Esophagus muscularis mucosa (tissue), 4 donors: Measurements from ENCODE around the gene HSF4. TPM values are rescaled to one million over a fixed set of nuclear protein-coding genes. Genes with fewer than 3 reads are reported as not detected.
A peak's percentile ranks its signal among the peaks of the same experiment; 100 is the strongest.

Source experiments
- DNase-seq: peaks from one replicate; pipeline ENCODE4 v3.0.0-alpha.2; 2017; ENCODE audit errors: extremely low spot score
- H3K27ac ChIP-seq, 4 donors: fragments of 200-600 bp; sonication (generic); replicated peaks in 1 of 4; 1 replicate in 3 of 4; 2 replicates in 1 of 4; pipeline ENCODE4 v1.5.1; 2016 to 2019; ENCODE audit warnings: mild to moderate bottlenecking in 1 of 4
- H3K27me3 ChIP-seq, 4 donors: fragments of 200-600 bp; sonication (generic); one replicate each; pipeline versions ENCODE4 v1.5.1 to v1.6.0; 2016 to 2019
- H3K36me3 ChIP-seq, 4 donors: fragments of 200-600 bp; sonication (generic); one replicate each; pipeline ENCODE4 v1.5.1; 2016 to 2019
- H3K4me1 ChIP-seq, 4 donors: fragments of 200-600 bp; sonication (generic); one replicate each; pipeline ENCODE4 v1.5.1; 2016 to 2019
- H3K4me3 ChIP-seq, 4 donors: fragments of 200-600 bp; sonication (generic); 1 replicate in 2 of 4; 2 replicates in 2 of 4; pipeline ENCODE4 v1.5.1; 2016 to 2019; ENCODE audit warnings: mild to moderate bottlenecking in 4 of 4, moderate library complexity in 1 of 4
- H3K9me3 ChIP-seq, 4 donors: fragments of 200-600 bp; sonication (generic); 1 replicate in 3 of 4; 2 replicates in 1 of 4; pipeline ENCODE4 v1.5.1; 2016 to 2019
- EP300 ChIP-seq: sonication (generic); formaldehyde crosslinking; IDR thresholded peaks from one replicate; pipeline ENCODE4 v1.6.1; 2017; ENCODE audit warnings: antibody characterized with exemption
- POLR2A ChIP-seq: fragments of 450-650 bp; IDR thresholded peaks from one replicate; pipeline ENCODE4 v1.6.1; 2017; ENCODE audit warnings: antibody characterized with exemption, moderate library complexity, mild to moderate bottlenecking, low read depth
- POLR2AphosphoS5 ChIP-seq, 2 donors: sonication (generic); formaldehyde crosslinking; IDR thresholded peaks; one replicate each; pipeline ENCODE4 v1.6.1; 2017; ENCODE audit warnings: antibody characterized with exemption in 2 of 2
- WGBS: methylation state at CpG from one replicate; pipeline ENCODE4 v1.1.5; 2018; 5-methylcytosine and 5-hydroxymethylcytosine counted together
- intact Hi-C: fragments of 100-400 bp; cut with DNase I; formaldehyde crosslinking; loops from one replicate; pipeline ENCODE4 v1.15.1; 2023
- total RNA-seq, 4 donors: library from RNA; depleted of rRNA; stranded (reverse); fragments of >200 nt; gene quantifications; one replicate each; pipeline versions ENCODE4 v1.1.0 to v1.2.1, GENCODE V29; 2016
- TF ChIP-seq, protein P1 (sequence below), 3 experiments: fragments of 200-600 bp in 2 of 3; fragments of 450-650 bp in 1 of 3; sonication (generic) in 2 of 3; IDR thresholded peaks; one replicate each; pipeline ENCODE4 v1.5.1; 2017 to 2019; ENCODE audit warnings: antibody characterized with exemption in 3 of 3, mild to moderate bottlenecking in 2 of 3, moderate library complexity in 1 of 3

Gene HSF4
- total RNA-seq, 4 donors from 2014 or later: 27.3 to 61.9 (median 41.1) TPM

DNA sequence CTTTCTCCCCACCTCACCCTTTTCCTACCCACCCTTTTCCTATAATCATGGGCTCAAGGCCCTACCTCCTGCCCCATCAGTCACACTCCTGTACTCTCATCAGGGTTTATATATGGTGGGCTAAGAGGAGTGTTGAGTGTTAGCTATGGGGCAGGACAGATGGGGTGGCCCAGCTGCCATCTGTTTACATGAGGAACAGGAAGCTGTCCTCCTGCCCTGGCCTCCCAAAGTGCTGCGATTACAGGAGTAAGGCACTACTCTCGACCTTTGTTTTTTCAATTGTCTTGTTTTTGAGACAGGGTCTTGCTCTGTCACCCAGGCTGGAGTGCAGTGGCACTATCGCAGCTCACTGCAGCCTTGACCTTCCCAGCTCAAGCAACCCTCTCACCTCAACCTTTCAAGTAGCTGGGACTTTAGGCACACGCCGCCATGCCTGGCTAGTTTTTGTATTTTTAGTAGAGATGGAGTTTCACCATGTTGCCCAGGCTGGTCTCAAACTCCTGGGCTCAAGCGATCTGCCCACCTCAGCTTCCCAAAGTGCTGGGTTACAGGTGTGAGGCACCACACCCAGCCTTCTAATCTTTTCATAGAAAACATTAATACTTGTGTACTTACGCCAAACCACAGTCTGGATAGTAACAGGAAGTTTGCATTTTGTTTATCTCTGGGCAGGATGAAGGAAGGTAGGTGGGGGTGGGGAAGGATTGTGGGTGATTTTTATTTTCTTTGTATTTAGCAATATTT is 6.5 kb upstream of the HSF4 start:
- Histone ChIP-seq H3K4me3 (no peak overlapping the region), H3K27me3 (peaks cover 0 to 7% (median under 1%) of the 10 kb centered on the region in 4 donors), H3K36me3 (no peaks in the 10 kb centered on the region), H3K4me1 (peaks cover 51 to 61% (median 55%) of the 10 kb centered on the region in 4 donors), H3K27ac (no peak overlapping the region), H3K9me3 (no peaks in the 10 kb centered on the region)
- WGBS: 83% methylated on average over 7 of the region's 7 CpGs
- no peak for DNase-seq
- TF ChIP-seq POLR2A (no peak), POLR2AphosphoS5 (IDR thresholded peaks at IDR 0.05) (no peak), EP300 (no peak)
- TF ChIP-seq, protein P1, sequence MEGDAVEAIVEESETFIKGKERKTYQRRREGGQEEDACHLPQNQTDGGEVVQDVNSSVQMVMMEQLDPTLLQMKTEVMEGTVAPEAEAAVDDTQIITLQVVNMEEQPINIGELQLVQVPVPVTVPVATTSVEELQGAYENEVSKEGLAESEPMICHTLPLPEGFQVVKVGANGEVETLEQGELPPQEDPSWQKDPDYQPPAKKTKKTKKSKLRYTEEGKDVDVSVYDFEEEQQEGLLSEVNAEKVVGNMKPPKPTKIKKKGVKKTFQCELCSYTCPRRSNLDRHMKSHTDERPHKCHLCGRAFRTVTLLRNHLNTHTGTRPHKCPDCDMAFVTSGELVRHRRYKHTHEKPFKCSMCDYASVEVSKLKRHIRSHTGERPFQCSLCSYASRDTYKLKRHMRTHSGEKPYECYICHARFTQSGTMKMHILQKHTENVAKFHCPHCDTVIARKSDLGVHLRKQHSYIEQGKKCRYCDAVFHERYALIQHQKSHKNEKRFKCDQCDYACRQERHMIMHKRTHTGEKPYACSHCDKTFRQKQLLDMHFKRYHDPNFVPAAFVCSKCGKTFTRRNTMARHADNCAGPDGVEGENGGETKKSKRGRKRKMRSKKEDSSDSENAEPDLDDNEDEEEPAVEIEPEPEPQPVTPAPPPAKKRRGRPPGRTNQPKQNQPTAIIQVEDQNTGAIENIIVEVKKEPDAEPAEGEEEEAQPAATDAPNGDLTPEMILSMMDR (IDR thresholded peaks at IDR 0.05): no peak
- intact Hi-C loops: loop anchor here (2.0 to 5.0 kb wide), 3 partner anchors 27 to 261 kb away; no protein-coding TSS in a partner anchor

GRCh38 chr16:67158637-67159600 is 5.6 kb upstream of the HSF4 start:
- intact Hi-C loops: loop anchor here (2.0 to 5.0 kb wide), 3 partner anchors 26 to 262 kb away; no protein-coding TSS in a partner anchor
- peak overlapping the region; percentile 76 to 91 (median 81) for H3K27ac ChIP-seq
- no peak for DNase-seq
- peaks cover 0 to 16% (median 2%) of the 10 kb centered on the region in 4 donors for H3K27me3 ChIP-seq
- H3K36me3 ChIP-seq: no peaks in the 10 kb centered on the region
- no peak for TF ChIP-seq EP300
- TF ChIP-seq, protein P1 (IDR thresholded peaks at IDR 0.05): no peak
- peaks cover 59 to 69% (median 64%) of the 10 kb centered on the region in 4 donors for H3K4me1 ChIP-seq
- peak overlapping the region; percentile 79 to 95 (median 94) for H3K4me3 ChIP-seq
- 13% methylated on average over 20 of the region's 34 CpGs for WGBS
- no peaks in the 10 kb centered on the region for H3K9me3 ChIP-seq

- TF ChIP-seq, protein P1 (IDR thresholded peaks at IDR 0.05): no peak
- TF ChIP-seq EP300: no peak
- no peak for TF ChIP-seq POLR2A
- TF ChIP-seq POLR2AphosphoS5 (IDR thresholded peaks at IDR 0.05): no peak
- no peaks in the 10 kb centered on the region for H3K9me3 ChIP-seq
- H3K36me3 ChIP-seq: peaks cover 0 to 2% (median under 1%) of the 10 kb centered on the region in 4 donors
- H3K4me3 ChIP-seq: peak overlapping the region; percentile 79 to 95 (median 94)
- 44% methylated on average over 21 of the region's 25 CpGs for WGBS
- H3K27me3 ChIP-seq: peaks cover 0 to 36% (median 2%) of the 10 kb centered on the region in 4 donors
- intact Hi-C loops: no loop called here
- H3K27ac ChIP-seq: peak overlapping the region; percentile 80 to 91 (median 85)
- H3K4me1 ChIP-seq: peaks cover 65 to 82% (median 74%) of the 10 kb centered on the region in 4 donors
- DNase-seq: no peak
These were observed 2.9 kb upstream of the HSF4 start for GRCh38 chr16:67161595-67162058.

DNA sequence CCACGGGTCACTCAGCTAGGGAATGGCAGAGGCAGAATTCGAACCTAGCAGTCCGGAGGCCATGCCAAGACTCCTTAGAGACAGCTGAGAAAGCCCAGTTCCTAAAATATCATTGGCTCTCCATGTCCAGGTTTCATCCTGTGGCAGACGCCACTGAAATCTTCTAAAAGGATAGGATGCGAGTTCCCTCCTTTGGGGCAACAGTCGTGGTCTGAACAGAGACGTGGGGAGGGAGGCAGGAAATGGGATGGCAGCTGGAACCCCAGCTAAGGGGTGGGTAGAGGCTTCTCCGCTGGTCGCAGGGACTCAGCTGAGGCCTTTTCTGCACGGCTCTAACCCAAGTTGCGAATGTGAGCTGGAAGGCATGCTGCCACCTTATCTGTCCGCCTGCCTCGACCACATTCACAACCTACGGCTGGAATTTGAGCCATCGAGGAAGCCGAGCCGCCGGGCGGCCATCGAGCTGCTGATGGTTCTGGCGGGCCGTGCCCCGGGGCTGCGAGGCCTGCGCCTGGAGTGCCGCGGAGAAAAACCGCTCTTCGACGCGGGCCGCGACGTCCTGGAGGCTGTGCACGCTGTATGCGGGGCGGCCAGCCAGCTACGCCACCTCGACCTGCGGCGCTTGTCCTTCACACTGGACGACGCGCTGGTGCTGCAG is 1.9 kb upstream of the HSF4 start:
- intact Hi-C loops: no loop called here
- 32% methylated on average over 8 of the region's 44 CpGs for WGBS
- H3K4me1 ChIP-seq: peaks cover 65 to 90% (median 80%) of the 10 kb centered on the region in 4 donors
- peaks cover 0 to 36% (median 2%) of the 10 kb centered on the region in 4 donors for H3K27me3 ChIP-seq
- H3K36me3 ChIP-seq: peaks cover 0 to 9% (median 3%) of the 10 kb centered on the region in 4 donors
- no peak for TF ChIP-seq POLR2AphosphoS5 (IDR thresholded peaks at IDR 0.05)
- no peak for TF ChIP-seq EP300
- TF ChIP-seq POLR2A: no peak
- TF ChIP-seq, protein P1 (IDR thresholded peaks at IDR 0.05): no peak
- no peak for DNase-seq
- no peaks in the 10 kb centered on the region for H3K9me3 ChIP-seq
- H3K4me3 ChIP-seq: peak overlapping the region; percentile 53 to 57 (median 54)
- peak overlapping the region; percentile 80 to 97 (median 90) for H3K27ac ChIP-seq
